ENCODE results near the gene TUBA4A. TPM values are rescaled to one million over a fixed set of nuclear protein-coding genes. Genes with fewer than 3 reads are reported as not detected.

Gene TUBA4A
- total and polyA plus RNA-seq, 9 of the 15 experiments (the other 6 are each of a cell fraction or from before 2014, with no cell fraction given): 25.1 to 174 (median 42.4) TPM

- TF ChIP-seq U2AF2 (optimal IDR thresholded peaks at IDR 0.05; ENCODE audit: low read depth, low read length) (no peak), RBM22 (IDR thresholded peaks at IDR 0.05; ENCODE audit: low read depth, low read length, poor library complexity, severe bottlenecking) (no peak), ZBTB43 (CRISPR knock-in tag; IDR thresholded peaks at IDR 0.05) (no peak), MAFF (IDR thresholded peaks at IDR 0.05; ENCODE audit: low read length) (no peak), ARHGAP35 (IDR thresholded peaks at IDR 0.05; ENCODE audit: partially characterized antibody) (no peak), ZNF785 (CRISPR knock-in tag; IDR thresholded peaks at IDR 0.05) (no peak), KLF13 (tag; IDR thresholded peaks at IDR 0.05; ENCODE audit: borderline replicate concordance, low read depth) (peak; percentile 83), SETDB1 (IDR thresholded peaks at IDR 0.05; ENCODE audit: low read length) (no peak), CEBPB (tag; IDR thresholded peaks at IDR 0.05) (no peak), KLF1 (tag; IDR thresholded peaks at IDR 0.05) (peak; percentile 74), ZNF316 (IDR thresholded peaks at IDR 0.05) (no peak), ZBTB8A (IDR thresholded peaks at IDR 0.05; ENCODE audit: partially characterized antibody) (no peak), FOXJ2 (tag; IDR thresholded peaks at IDR 0.05) (no peak), ZBTB26 (CRISPR knock-in tag; IDR thresholded peaks at IDR 0.05) (peak; percentile 80), ETV5 (CRISPR knock-in tag; IDR thresholded peaks at IDR 0.05; ENCODE audit: low read depth) (peak; percentile 69; the same call in 1 of the 2 replicates), SMARCC2 (IDR thresholded peaks at IDR 0.05; ENCODE audit: low read depth) (no peak), NELFE (IDR thresholded peaks at IDR 0.05; ENCODE audit: insufficient read depth, insufficient read length) (no peak), CHD2 (IDR thresholded peaks at IDR 0.05; ENCODE audit: low read depth, low read length) (no peak), ZNF324 (CRISPR knock-in tag; IDR thresholded peaks at IDR 0.05) (no peak), ZNF133 (CRISPR knock-in tag; IDR thresholded peaks at IDR 0.05) (no peak), KLF16 (IDR thresholded peaks at IDR 0.05) (peak; percentile 62; the same call in 1 of the 2 replicates), MEF2A (IDR thresholded peaks at IDR 0.05; ENCODE audit: control insufficient read depth, low read depth, low read length) (no peak), PREB (CRISPR knock-in tag; IDR thresholded peaks at IDR 0.05) (no peak), TCF3 (CRISPR knock-in tag; IDR thresholded peaks at IDR 0.05) (peak; percentile 23; the same call in 1 of the 2 replicates)
Measured at GRCh38 chr2:219294356-219295351, 40.9 kb upstream of the TUBA4A start (continued).
